Activated CD4-positive, alpha-beta T cell treated with anti-CD3 and anti-CD28 coated beads, Interleukin-2, amount 50 U/mL, for 16 hours (primary cell): ENCODE measurements around the gene NBEA.

Experiments
- DNase-seq: peaks from one replicate; pipeline ENCODE4 v3.0.0-alpha.2; 2020

NBEA gene

GRCh38 chr13:35191883-35192282 is 249.8 kb downstream of the NBEA start:
- DNase-seq: no peak

- DNase-seq: no peak
These were observed 256.6 kb downstream of the NBEA start for GRCh38 chr13:35198613-35199200.

DNA sequence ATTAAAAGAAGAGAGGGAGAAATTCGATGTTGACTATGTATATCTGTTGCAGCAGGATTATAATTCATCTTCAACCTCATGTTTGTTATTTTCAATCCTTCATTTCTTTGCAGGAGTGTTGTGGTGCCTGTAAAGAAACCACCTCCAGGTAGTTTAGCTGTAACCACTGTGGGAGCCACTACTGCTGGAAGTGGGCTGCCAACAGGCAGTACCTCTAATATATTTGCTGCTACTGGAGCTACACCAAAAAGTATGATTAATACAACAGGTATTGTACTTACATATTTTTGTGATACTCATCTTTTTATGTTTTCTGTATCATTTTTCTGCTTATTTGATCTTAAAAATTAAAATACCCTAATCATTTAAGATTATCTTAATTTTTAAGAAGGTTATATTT is 266.5 kb downstream of the NBEA start:
- no peak for DNase-seq

DNA sequence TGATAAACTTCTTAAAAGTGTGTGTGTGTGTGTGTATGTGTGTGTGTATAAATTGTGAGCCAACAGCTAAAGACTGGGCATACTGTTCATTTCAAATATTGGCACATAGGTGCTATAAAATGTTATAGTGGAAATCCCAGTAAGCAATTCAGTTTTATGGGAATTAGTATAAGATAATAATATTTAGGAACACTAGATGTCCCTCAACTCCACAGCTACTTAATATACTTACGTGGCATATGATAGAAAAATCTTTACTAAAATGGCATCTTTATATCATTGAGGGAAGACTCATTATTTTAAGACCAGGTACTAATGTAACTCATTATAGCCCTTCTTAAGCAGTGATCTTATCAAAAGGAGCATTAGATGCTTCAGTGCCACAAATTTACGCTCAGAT is 268.2 kb downstream of the NBEA start:
- no peak for DNase-seq

GRCh38 chr13:35211949-35212348 is 269.9 kb downstream of the NBEA start:
- no peak for DNase-seq

- no peak for DNase-seq
These were observed 271.8 kb downstream of the NBEA start for GRCh38 chr13:35213911-35214310.

GRCh38 chr13:35216131-35216530 is 274.1 kb downstream of the NBEA start:
- no peak for DNase-seq

DNA sequence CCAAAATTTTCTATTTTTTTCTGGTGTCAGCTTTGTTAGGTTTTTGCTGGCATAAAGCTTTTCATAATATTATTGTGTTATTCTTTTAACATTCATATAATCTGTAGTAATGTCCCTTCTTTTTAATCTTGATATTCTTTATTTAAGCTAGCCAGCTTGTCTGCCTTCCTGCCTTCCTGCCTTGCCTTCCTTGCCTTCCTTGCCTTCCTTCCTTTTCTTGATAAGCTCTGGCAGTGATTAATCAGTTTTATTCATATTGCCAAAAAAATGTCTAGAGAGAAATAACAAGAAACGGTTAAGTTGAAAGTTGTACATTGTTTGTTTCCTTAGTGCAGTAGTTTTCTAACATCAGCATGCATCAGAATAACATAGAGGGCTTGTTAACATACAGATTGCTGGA is 277.0 kb downstream of the NBEA start:
- DNase-seq: no peak

DNA sequence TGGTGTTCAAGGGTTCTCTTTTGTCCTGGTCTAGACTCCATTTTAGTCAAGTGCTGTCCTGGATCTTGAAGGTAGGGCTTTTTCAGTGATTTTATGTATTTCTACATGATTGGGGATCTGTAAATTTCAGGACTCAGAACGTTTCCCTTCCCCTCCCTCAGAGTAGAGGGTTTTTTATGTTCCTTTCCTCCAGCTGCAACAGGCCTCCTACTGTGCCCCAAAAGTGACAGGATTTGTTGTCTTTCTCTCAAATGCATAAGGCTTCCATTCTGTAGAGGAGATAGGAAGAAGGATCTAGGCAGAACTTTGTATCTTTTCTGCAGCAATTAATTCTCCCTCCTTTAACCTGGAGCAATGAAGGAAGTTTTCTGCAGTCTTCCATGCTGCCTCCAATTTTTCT is 283.1 kb downstream of the NBEA start:
- no peak for DNase-seq

DNA sequence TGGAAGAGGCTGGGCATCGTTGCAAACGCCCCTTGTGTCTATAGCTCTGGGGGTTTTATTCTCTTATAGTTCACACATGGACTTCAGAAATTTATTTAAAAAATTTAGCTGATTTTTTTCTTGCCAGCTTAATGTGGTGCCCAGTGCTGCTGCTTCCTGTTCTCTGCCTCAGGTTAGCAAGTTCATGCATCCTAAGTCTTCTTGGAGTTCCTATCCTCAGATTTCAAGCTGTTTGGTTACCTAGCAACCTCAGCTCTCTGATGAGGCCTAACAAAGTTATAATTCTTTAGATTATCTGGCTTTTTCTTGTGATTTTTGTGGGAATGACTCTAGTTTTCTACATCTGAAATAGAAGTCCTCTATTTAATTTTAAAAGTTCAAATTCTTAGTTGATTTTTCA is 283.5 kb downstream of the NBEA start:
- DNase-seq: no peak

DNA sequence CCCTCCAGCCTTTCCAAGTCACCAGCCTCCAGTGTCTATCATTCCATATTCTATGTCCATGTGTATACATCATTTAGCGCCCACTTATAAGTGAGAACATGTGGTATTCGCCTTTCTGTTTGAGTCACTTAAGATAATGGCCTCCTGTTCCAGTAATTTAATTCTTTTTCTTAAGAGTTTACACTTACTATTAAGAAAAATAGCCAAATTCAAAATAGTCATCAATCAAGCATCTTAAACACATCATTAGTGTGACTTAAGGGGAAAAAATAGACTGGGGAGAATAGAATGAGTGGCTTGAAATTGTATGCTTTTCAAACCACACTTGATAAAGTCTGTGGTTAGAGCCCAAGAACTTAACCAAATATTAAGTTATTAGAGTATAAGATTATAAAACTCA is 286.5 kb downstream of the NBEA start:
- no peak for DNase-seq

GRCh38 chr13:35231426-35231825 is 289.4 kb downstream of the NBEA start:
- no peak for DNase-seq

- DNase-seq: no peak
These were observed 296.2 kb downstream of the NBEA start for GRCh38 chr13:35238274-35238673.

- peak; percentile 1 for DNase-seq
These were observed 310.6 kb downstream of the NBEA start for GRCh38 chr13:35252536-35253205.

GRCh38 chr13:35255241-35255640 is 313.2 kb downstream of the NBEA start:
- no peak for DNase-seq

- DNase-seq: no peak
These were observed 314.5 kb downstream of the NBEA start for GRCh38 chr13:35256459-35257148.

- DNase-seq: no peak
These were observed 318.2 kb downstream of the NBEA start for GRCh38 chr13:35260316-35260715.

- DNase-seq: no peak
These were observed 324.3 kb downstream of the NBEA start for GRCh38 chr13:35266412-35266811.

DNA sequence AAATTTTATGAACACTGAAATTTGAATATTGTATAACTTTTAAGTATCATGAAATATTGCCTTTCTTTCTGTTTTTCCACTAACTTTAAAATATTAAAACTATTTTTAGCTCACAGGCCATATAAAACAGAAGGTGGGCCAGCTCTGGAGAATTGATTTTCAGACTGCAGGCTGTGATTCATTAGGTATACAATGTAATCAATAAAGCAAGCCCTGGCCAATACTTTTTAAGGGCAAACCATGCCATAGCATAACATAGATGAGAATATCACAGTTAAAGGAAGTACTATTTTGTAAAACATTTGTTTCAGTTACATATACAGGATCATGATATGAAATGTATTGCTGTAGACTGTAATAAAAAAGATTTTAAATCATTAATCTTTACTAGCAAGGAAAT is 336.8 kb downstream of the NBEA start:
- DNase-seq: no peak

DNA sequence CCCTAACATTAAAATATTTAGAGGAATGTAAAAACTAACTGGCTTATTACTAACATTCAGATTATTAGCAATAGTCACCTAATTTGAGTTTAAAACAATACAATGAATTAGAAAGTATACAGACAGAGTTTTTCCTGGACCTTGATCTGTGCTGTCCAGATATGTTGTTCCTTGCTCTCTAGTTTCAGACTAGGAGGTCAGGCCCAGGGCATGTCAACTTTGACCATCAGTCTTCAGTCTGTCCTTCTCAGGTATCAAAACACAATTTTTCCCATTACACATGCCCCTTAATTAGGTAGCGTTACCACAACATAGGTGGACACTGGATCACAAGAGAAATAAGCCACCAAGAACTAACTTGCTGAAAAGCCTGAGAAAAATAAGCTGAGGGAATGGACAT is 337.4 kb downstream of the NBEA start:
- no peak for DNase-seq

GRCh38 chr13:35283856-35284255 is 341.8 kb downstream of the NBEA start:
- no peak for DNase-seq

DNA sequence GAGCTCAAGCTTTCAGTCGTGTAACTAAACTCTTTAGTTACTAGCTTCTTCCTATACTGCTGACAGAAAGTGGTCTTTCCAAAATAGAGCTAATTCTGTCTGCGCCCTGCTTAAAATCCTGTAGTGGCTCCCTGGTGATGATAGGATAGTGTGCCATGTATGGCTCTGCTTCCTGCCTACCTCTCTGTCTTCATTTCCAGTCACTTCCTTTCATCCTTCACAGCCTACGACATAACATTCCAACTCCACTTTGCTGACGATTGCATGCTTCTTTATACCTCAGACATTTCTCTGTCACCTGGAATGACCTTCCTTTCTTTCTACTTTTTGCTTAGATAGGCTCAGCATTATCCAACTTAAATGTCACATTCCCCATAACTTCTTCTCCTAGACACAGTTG is 343.6 kb downstream of the NBEA start:
- no peak for DNase-seq

- DNase-seq: no peak
These were observed 350.3 kb downstream of the NBEA start for GRCh38 chr13:35292329-35292728.

DNA sequence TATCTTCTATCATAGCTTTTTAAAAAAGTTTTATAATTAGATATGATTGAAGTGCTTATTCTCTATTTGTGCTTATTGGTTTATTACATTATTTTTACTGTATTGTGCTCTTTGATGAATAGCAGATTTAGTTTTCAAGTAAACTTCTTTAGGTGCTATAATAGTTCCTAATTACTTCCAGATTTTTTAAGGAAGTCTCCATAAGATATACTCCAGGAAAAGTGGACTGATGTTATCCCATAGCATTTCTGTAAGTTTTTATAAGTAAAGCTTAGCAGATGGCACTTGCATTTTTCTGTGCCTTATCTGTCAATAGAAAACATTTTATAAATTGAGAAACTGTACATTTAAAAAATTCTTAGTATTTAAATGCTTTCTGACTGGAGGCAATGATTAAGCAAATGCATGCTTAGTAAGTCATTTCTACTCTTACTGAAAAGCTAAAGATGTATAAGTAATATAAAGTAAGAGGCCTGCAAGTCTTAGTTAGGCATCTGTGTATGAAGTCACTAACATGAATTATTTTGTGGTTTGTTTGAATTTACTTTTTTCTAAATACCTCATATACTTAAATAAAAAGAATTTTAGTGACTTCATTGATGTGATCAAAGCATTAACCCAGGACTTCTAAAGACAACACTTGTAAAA is 351.6 kb downstream of the NBEA start:
- DNase-seq: no peak
